ENCODE data around the gene ZIC5.

ZIC5 gene

DNA sequence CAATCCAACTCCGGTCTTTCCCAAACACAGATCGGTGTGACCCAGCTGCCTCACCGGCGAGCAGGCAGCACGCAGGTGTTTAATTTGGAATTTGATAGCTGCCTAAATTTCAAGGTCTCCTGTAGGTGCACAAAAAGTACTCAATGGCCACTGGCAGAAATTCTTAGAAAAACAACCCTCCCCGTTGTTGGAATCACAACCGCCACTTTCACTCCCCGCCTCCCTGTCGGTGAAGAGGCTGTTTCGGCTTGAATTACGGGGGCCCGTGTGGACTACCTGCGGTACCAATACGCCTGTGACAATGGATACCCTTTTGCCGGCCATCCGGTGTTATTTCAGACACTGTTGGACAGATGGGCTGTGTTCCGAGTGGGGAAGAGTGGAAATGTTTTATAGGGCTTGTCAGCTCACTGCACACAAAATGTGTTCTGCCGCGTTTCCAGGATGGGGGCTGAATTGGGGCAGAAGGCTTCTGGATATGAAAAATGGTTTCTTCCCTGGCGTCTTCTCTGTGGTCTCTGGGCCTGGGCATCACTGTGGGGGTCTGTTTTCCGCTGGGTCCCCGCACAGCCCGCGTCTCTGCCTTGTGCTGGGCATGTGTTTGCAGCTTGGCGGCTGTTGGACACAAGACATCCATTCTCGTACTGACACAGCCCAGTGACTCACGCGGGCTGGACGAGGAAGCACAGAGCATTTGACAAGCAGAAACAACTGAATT is 45.4 kb downstream of the ZIC5 start:
- Histone ChIP-seq H3K36me3 (ENCODE audit: control insufficient read depth, insufficient read depth, low read length) (no peaks in the 10 kb centered on the region), H3K9ac (ENCODE audit: low read length) (no peak overlapping the region), H3K4me3 (ENCODE audit: low read length) (no peak overlapping the region), H3K4me1 (ENCODE audit: control insufficient read depth, insufficient read depth, low read length) (no peaks in the 10 kb centered on the region), H3K9me3 (ENCODE audit: control insufficient read depth, low read length) (no peaks in the 10 kb centered on the region), H3K27me3 (ENCODE audit: control insufficient read depth, insufficient read depth, low read length) (peaks cover 14% of the 10 kb centered on the region)

DNA sequence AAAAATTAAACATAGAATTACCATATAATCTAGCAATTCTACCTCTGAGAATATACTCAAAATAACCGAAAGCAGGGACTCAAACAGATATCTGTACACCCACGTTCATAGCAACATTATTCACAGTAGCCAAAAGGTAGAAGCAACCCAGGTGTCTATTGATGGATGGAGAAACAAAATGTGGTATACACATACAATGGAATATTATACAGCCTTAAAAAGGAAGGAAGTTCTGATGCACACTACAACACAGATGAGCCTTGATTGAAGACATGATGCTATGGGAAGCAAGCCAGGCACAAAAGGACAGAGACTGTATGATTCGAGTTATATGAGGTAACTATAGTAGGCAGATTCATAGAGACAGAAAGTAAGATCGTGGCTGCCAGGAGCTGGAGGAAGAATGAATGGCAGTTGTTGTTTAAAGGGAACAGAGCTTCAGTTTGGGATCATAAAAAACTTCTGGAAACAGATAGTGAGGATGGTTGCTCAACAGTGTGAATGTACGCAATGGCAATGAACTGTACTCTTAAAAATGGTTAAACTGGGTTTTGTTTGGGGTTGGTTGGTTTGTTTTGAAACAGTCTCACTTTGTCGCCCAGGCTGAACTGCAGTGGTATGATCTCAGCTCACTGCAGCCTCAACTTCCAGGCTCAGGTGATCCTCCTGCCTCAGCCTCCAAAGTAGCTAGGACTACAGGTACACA is 47.5 kb downstream of the ZIC5 start:
- Histone ChIP-seq H3K9ac (ENCODE audit: low read length) (no peak overlapping the region), H3K36me3 (ENCODE audit: control insufficient read depth, insufficient read depth, low read length) (no peaks in the 10 kb centered on the region), H3K4me3 (ENCODE audit: low read length) (no peak overlapping the region), H3K9me3 (ENCODE audit: control insufficient read depth, low read length) (no peaks in the 10 kb centered on the region), H3K4me1 (ENCODE audit: control insufficient read depth, insufficient read depth, low read length) (no peaks in the 10 kb centered on the region), H3K27me3 (ENCODE audit: control insufficient read depth, insufficient read depth, low read length) (peaks cover 14% of the 10 kb centered on the region)

DNA sequence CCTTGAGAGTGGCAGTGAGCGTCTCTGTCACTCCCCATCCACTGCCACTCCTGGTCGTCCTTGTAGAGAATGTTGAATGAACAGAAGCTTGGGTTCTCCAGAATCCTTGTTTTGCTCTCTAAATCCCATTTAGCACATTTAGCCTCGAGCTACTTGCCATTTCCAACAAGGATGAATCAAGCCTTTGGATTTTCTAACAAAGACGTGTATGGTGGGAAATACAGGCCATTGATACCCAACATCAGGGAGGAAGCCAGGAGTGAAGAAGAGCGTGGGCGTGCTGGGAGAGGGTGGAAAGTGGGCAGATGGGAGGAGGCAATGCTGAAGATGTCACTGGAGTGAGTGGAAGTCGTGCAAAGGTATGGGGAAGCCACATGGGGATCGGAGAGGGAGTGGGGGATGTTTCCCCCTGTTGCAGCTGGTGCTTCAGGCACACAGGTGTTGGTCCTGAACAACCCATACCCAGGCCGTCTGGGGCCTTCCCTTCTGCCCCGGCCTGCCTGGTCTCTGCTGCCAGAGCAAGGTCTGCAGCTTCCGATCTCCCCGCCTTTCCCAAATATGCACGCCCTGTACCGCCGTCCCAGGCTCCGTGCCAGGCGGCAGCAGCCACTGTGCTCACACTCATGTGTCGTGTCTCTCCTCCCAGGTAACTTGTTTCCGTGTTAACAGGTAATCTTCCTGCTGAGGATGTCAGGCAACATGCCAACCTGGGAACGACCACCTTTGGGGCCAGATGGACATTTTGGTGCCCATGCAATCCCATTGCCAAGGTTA is 48.7 kb downstream of the ZIC5 start:
- H3K36me3 ChIP-seq (ENCODE audit: control insufficient read depth, insufficient read depth, low read length), result no peaks in the 10 kb centered on the region
- H3K4me1 ChIP-seq (ENCODE audit: control insufficient read depth, insufficient read depth, low read length), result no peaks in the 10 kb centered on the region
- H3K27me3 ChIP-seq (ENCODE audit: control insufficient read depth, insufficient read depth, low read length), result peaks cover 14% of the 10 kb centered on the region
- no peak overlapping the region for H3K4me3 ChIP-seq (ENCODE audit: low read length)
- no peak overlapping the region for H3K9ac ChIP-seq (ENCODE audit: low read length)
- no peaks in the 10 kb centered on the region for H3K9me3 ChIP-seq (ENCODE audit: control insufficient read depth, low read length)

DNA sequence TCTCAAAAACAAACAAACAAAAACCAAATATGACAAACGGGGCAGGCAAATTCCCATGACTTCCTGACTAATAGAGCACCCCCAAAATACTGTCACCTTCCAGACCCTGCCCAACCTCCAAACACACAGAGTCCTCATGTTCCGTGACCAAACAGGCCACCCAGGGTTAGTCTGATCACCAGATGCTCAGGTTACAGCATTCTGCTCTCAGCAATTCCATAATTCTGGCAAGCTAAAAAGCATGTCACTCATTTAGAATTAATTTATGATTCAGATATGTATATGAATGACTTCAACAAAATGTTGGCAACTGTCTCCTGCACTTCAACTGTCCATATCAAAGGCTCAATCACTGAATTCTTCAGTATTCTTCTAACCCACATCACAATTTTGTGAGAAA is 52.4 kb downstream of the ZIC5 start:
- Histone ChIP-seq H3K4me1 (ENCODE audit: control insufficient read depth, insufficient read depth, low read length) (no peaks in the 10 kb centered on the region), H3K36me3 (ENCODE audit: control insufficient read depth, insufficient read depth, low read length) (no peaks in the 10 kb centered on the region), H3K4me3 (ENCODE audit: low read length) (no peak overlapping the region), H3K27me3 (ENCODE audit: control insufficient read depth, insufficient read depth, low read length) (peaks cover 11% of the 10 kb centered on the region), H3K9ac (ENCODE audit: low read length) (no peak overlapping the region), H3K9me3 (ENCODE audit: control insufficient read depth, low read length) (no peaks in the 10 kb centered on the region)

GRCh38 chr13:99916366-99917103 is 55.0 kb downstream of the ZIC5 start:
- peaks cover 7% of the 10 kb centered on the region for H3K27me3 ChIP-seq (ENCODE audit: control insufficient read depth, insufficient read depth, low read length)
- no peaks in the 10 kb centered on the region for H3K36me3 ChIP-seq (ENCODE audit: control insufficient read depth, insufficient read depth, low read length)
- H3K4me3 ChIP-seq (ENCODE audit: low read length), result no peak overlapping the region
- H3K9me3 ChIP-seq (ENCODE audit: control insufficient read depth, low read length), result no peaks in the 10 kb centered on the region
- no peak overlapping the region for H3K9ac ChIP-seq (ENCODE audit: low read length)
- H3K4me1 ChIP-seq (ENCODE audit: control insufficient read depth, insufficient read depth, low read length), result no peaks in the 10 kb centered on the region

DNA sequence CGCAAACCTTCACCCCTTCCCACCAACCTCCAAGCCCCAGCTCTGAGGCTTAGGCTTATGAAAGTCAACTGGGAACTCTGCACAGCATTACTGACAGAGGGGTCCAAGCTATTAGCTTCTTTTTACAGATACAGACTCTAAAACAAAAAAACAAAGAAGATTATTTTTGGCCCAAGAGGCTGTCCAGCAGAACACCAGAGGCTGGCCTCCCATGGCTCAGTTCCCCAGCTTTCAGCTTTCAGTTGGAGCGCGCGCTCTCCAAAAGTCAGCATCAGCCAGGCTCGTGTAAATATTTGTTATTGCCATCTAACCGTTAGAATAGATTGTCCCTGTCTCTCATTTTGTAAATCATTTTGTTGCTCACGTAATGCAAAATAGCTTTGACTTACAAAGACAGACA is 58.4 kb downstream of the ZIC5 start:
- no peaks in the 10 kb centered on the region for H3K9me3 ChIP-seq (ENCODE audit: control insufficient read depth, low read length)
- H3K4me3 ChIP-seq (ENCODE audit: low read length), result no peak overlapping the region
- H3K9ac ChIP-seq (ENCODE audit: low read length), result no peak overlapping the region
- H3K27me3 ChIP-seq (ENCODE audit: control insufficient read depth, insufficient read depth, low read length), result peaks cover 8% of the 10 kb centered on the region
- no peaks in the 10 kb centered on the region for H3K4me1 ChIP-seq (ENCODE audit: control insufficient read depth, insufficient read depth, low read length)
- no peaks in the 10 kb centered on the region for H3K36me3 ChIP-seq (ENCODE audit: control insufficient read depth, insufficient read depth, low read length)
